SU-DHL-6 (cell line): ENCODE results near the gene ZFYVE9.
A peak's percentile ranks its signal among the peaks of the same experiment; 100 is the strongest.
"Not testable (repeated sequence)": the region's sequence is repeated elsewhere in the genome, so short reads cannot be mapped to it uniquely, and the experiment has no call there.

Source experiments
- H2AFZ ChIP-seq: fragments of 200-600 bp; sonication (generic); 2 replicates; pipeline ENCODE4 v1.6.1; 2014; ENCODE audit warnings: low read depth, mild to moderate bottlenecking, moderate library complexity, mixed read lengths, antibody characterized with exemption, low read length; ENCODE audit not compliant: severe bottlenecking
- H3F3A ChIP-seq: fragments of 200-600 bp; shearing (Covaris generic); 2 replicates; pipeline ENCODE4 v1.6.0; 2016; ENCODE audit warnings: antibody characterized with exemption, mild to moderate bottlenecking; ENCODE audit not compliant: insufficient read depth
- H3K27ac ChIP-seq: fragments of 200-600 bp; sonication (generic); 2 replicates; pipeline ENCODE4 v1.5.1; 2016; ENCODE audit warnings: low read depth, mild to moderate bottlenecking, low read length, moderate library complexity, mixed read lengths
- H3K27me3 ChIP-seq: fragments of 200-600 bp; sonication (generic), shearing (Covaris generic); 2 replicates; pipeline ENCODE4 v1.6.0; 2014; ENCODE audit warnings: mild to moderate bottlenecking, low read length
- H3K36me3 ChIP-seq: fragments of 200-600 bp; sonication (generic); 2 replicates; pipeline ENCODE4 v1.6.1; 2014; ENCODE audit warnings: mild to moderate bottlenecking, low read length, mixed read lengths
- H3K4me2 ChIP-seq: fragments of 300-600, 200-600 bp; shearing (Covaris generic), sonication (generic); 2 replicates; pipeline ENCODE4 v1.6.0; 2014; ENCODE audit warnings: low read length, low read depth, mild to moderate bottlenecking; ENCODE audit not compliant: poor library complexity, severe bottlenecking
- H3K4me3 ChIP-seq: fragments of 200-600 bp; sonication (generic); 2 replicates; pipeline ENCODE4 v1.5.1; 2014; ENCODE audit warnings: antibody characterized with exemption, low read length, mild to moderate bottlenecking, mixed read lengths; ENCODE audit not compliant: insufficient read depth, poor library complexity, severe bottlenecking
- H3K79me2 ChIP-seq: fragments of 200-600 bp; sonication (generic); 2 replicates; pipeline ENCODE4 v1.6.1; 2014; ENCODE audit warnings: mild to moderate bottlenecking, low read length, moderate library complexity; ENCODE audit not compliant: insufficient read depth
- H3K9ac ChIP-seq: fragments of 200-600 bp; sonication (generic); 2 replicates; pipeline ENCODE4 v1.7.0; 2014; ENCODE audit warnings: mild to moderate bottlenecking, low read length
- H3K9me2 ChIP-seq: fragments of 200-600 bp; sonication (generic); replicated peaks from 2 replicates; pipeline ENCODE4 v1.6.1; 2014; ENCODE audit warnings: low read length; ENCODE audit not compliant: insufficient read depth
- H3K9me3 ChIP-seq: fragments of 200-600 bp; sonication (generic); 2 replicates; pipeline ENCODE4 v1.6.1; 2014; ENCODE audit warnings: low read length, mixed read lengths; ENCODE audit not compliant: insufficient read depth
- H4K20me1 ChIP-seq: fragments of 200-600 bp; sonication (generic); 2 replicates; pipeline ENCODE4 v1.6.1; 2014; ENCODE audit warnings: low read depth, mild to moderate bottlenecking, antibody characterized with exemption, low read length, moderate library complexity, mixed read lengths
- EZH2phosphoT487 ChIP-seq: fragments of 200-600 bp; sonication (generic), shearing (Covaris generic); conservative IDR thresholded peaks from 2 replicates; pipeline ENCODE4 v1.6.1; 2018; ENCODE audit warnings: mild to moderate bottlenecking, antibody characterized with exemption, low read length, moderate library complexity, mixed read lengths
- TF ChIP-seq, protein P1 (sequence below): fragments of 200-600 bp; sonication (generic); IDR thresholded peaks from one replicate; pipeline ENCODE4 v1.5.1; 2017; ENCODE audit warnings: antibody characterized with exemption, mild to moderate bottlenecking, low read length, moderate library complexity; ENCODE audit not compliant: insufficient read depth, poor library complexity, severe bottlenecking

Gene ZFYVE9

DNA sequence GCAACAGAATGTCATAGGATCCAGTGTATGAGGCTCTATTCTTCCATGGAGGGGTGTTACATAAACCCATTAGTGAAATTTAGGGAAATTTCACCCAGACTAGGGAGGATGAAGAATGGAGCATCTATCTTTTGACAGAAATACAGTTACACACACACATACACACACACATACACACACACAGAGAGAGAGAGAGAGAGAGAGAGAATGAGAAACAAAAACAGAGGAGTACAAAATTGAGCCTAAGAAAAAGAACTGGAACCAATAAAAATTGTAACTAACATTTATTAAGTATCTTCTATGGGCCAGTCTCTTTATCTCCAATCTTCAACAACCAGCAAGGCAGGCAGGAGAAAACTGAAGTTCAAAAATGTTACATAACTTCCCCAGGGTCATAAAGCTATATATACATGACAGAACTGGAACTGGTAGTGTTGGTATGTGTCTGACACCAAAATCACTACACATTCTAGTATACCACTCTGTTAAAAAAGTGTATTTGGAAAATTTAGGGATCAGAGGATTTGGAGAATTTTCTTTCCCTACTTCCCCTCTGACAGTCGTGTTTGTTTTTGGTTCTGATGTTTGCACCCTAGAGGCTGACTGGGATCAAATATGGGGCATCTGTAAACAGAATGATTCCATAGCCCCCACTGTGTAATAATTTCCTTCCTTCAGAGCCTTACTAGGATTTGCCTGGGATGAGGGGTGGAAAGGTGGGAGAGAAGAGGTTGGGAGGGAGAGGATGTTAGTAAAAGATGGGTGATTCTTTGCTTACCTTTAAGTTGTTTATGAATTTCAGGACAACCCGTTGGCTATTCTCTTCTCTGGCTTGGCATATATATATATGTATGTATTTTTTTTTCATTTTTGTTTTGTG, 1.0 kb upstream of the ZFYVE9 start:
- H3K4me2 ChIP-seq = peak overlapping the region; percentile 54
- no peak overlapping the region for H3K4me3 ChIP-seq

DNA sequence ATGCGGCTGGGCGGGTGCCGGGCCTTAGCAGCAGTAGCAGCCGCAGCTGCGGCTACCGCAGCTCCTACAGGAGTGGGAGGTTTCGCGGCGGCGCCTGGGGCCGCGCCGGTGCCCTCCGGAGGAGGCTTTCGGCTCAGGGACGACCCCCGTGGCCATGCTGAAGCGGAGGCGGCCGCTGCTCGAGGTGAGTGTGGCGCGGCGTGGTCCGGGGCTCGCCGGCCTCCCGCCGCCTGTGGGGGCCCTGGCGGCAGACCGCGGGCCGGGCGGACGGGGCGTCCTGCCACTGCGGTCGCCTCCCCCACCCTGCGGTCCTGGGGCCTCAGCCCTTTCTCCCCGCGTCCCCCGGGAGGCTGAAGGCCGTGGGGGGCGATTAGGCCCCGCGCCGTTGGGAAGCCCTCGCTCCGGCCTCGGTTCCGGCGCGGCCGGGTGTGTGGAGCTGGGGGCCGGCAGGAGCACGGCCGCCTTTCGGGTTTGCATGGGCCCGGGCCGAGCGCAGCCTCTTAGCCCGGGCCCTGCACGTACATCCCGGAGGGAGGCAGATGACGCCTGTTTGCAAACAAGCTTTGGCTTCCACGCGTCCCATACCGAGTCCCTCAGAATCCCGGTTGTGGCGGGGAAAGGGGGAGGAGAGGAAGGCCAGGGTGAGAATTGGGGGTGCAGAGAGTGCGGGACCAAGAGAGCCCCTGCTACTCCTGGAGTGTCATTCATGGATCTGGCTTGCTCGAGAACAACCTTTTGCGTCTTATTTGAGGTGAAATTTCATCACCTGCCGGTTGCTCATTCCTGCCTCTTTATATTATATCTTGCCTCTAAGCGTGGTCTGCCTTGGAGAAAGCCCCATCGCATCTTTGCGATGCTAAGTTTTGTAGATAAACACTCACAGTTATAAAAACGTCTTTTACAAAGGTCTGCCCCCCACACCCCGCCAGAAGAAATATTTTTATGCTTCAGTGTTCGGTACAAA, 613 bp downstream of the ZFYVE9 start:
- H3K27ac ChIP-seq = no peak overlapping the region
- no peaks in the 10 kb centered on the region for H3K9me3 ChIP-seq
- no peaks in the 10 kb centered on the region for H3F3A ChIP-seq
- H3K9ac ChIP-seq = peak overlapping the region; percentile 56
- no peaks in the 10 kb centered on the region for H4K20me1 ChIP-seq
- TF ChIP-seq EZH2phosphoT487 = no peak
- TF ChIP-seq, protein P1, sequence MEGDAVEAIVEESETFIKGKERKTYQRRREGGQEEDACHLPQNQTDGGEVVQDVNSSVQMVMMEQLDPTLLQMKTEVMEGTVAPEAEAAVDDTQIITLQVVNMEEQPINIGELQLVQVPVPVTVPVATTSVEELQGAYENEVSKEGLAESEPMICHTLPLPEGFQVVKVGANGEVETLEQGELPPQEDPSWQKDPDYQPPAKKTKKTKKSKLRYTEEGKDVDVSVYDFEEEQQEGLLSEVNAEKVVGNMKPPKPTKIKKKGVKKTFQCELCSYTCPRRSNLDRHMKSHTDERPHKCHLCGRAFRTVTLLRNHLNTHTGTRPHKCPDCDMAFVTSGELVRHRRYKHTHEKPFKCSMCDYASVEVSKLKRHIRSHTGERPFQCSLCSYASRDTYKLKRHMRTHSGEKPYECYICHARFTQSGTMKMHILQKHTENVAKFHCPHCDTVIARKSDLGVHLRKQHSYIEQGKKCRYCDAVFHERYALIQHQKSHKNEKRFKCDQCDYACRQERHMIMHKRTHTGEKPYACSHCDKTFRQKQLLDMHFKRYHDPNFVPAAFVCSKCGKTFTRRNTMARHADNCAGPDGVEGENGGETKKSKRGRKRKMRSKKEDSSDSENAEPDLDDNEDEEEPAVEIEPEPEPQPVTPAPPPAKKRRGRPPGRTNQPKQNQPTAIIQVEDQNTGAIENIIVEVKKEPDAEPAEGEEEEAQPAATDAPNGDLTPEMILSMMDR = no peak
- peak overlapping the region; percentile 54 for H3K4me2 ChIP-seq
- H3K27me3 ChIP-seq = no peaks in the 10 kb centered on the region
- H3K9me2 ChIP-seq = no peaks in the 10 kb centered on the region
- H3K36me3 ChIP-seq = no peaks in the 10 kb centered on the region
- H2AFZ ChIP-seq = peak overlapping the region; percentile 71
- H3K4me3 ChIP-seq = peak overlapping the region; percentile 51
- H3K79me2 ChIP-seq = no peaks in the 10 kb centered on the region

More for the DNA sequence above, 1.0 kb upstream of the ZFYVE9 start:
- no peaks in the 10 kb centered on the region for H3K27me3 ChIP-seq
- H3K9ac ChIP-seq = no peak overlapping the region
- no peaks in the 10 kb centered on the region for H3K79me2 ChIP-seq
- H3K36me3 ChIP-seq = no peaks in the 10 kb centered on the region
- TF ChIP-seq, protein P1 = no peak
- no peak for TF ChIP-seq EZH2phosphoT487
- no peak overlapping the region for H2AFZ ChIP-seq
- H3F3A ChIP-seq = no peaks in the 10 kb centered on the region
- H3K27ac ChIP-seq = no peak overlapping the region
- H3K9me3 ChIP-seq = no peaks in the 10 kb centered on the region
- H3K9me2 ChIP-seq = no peaks in the 10 kb centered on the region
- no peaks in the 10 kb centered on the region for H4K20me1 ChIP-seq

DNA sequence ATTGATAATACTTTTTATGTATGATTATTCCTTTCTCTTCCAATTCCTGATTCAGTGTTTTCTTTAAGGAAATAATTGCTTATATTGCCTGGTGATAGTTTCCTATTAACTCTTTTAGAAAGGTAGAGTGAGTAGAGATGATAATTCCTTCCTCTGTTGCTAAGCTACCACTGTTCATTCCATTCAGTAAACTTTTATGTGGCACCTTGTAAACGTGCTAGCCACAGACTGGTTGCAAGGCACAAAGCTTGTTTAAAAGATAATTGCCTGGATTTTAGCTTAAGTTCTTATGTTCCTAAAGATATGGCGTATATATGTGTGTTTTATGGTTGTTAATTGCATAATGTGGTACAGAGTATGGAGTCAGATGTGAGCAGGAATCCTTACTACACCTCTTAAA, 3.2 kb downstream of the ZFYVE9 start:
- no peak overlapping the region for H2AFZ ChIP-seq
- no peaks in the 10 kb centered on the region for H3F3A ChIP-seq
- H3K27me3 ChIP-seq = no peaks in the 10 kb centered on the region
- TF ChIP-seq, protein P1 = no peak
- no peak for TF ChIP-seq EZH2phosphoT487
- H3K9me3 ChIP-seq = no peaks in the 10 kb centered on the region
- no peak overlapping the region for H3K4me3 ChIP-seq
- H4K20me1 ChIP-seq = no peaks in the 10 kb centered on the region
- no peaks in the 10 kb centered on the region for H3K79me2 ChIP-seq
- H3K36me3 ChIP-seq = no peaks in the 10 kb centered on the region
- H3K4me2 ChIP-seq = no peak overlapping the region
- no peak overlapping the region for H3K27ac ChIP-seq
- H3K9me2 ChIP-seq = no peaks in the 10 kb centered on the region
- H3K9ac ChIP-seq = no peak overlapping the region

DNA sequence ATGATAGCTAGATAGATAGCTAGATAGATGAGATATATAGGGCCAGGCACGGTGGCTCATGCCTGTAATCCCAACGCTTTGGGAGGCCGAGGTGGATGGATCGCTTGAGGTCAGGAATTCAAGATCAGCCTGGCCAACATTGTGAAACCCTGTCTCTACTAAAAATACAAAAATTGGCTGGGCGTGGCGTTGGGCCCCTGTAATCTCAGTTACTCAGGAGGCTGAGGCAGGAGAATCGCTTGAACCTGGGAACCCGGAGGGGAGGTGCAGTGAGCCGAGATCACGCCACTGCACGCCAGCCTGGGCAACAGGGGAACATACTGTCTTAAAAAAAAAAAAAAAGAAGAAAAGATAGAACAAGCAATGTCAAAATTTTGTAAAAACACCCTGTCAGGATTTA, 8.6 kb downstream of the ZFYVE9 start:
- not testable (repeated sequence) for H3K27me3 ChIP-seq, H3K4me2 ChIP-seq, H3K79me2 ChIP-seq, H3K9me3 ChIP-seq, H4K20me1 ChIP-seq, H3K27ac ChIP-seq, H3K9ac ChIP-seq, H3K9me2 ChIP-seq, H3K36me3 ChIP-seq, H3F3A ChIP-seq, H2AFZ ChIP-seq, H3K4me3 ChIP-seq
